ENCODE data around the gene ZNF563. TPM values are rescaled to one million over a fixed set of nuclear protein-coding genes. Genes with fewer than 3 reads are reported as not detected.

Gene ZNF563
- total and polyA plus RNA-seq, 2 donors from 2014 or later, result 4.6 to 6.8 TPM

DNA sequence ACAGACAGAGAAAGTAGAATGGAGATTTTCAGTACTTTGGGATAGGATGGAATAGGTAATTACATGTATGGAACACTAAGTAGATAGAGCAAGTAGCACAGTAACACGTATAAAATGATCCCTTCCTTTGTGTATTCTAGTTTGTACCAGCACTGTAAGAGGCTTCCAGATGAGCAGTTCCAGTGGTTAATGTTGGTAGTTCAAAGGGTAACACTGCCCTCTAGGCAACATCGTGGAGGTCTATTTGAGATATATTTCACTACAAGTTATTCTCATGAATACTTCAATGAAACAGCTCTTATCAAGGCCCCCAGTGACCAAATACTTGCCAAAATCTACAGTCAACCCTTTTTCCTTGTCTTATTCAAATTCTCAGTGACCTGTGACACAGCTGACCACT lies 13.5 kb upstream of the ZNF563 start:
- intact Hi-C loops (cut with DNase I), result no loop called here
- no peaks in the 10 kb centered on the region for H3K27me3 ChIP-seq (ENCODE audit: control insufficient read depth, insufficient read depth, low read length)
- H3K4me1 ChIP-seq (ENCODE audit: control insufficient read depth in 2 of 3, insufficient read depth in 2 of 3, low read depth in 1 of 3, low read length in 3 of 3), result no peaks in the 10 kb centered on the region
- peaks cover 10 to 33% (median 18%) of the 10 kb centered on the region in 3 donors for H3K9me3 ChIP-seq (ENCODE audit: control insufficient read depth in 2 of 3, insufficient read depth in 1 of 3, low read length in 3 of 3)
- DNase-seq (no peak), FAIRE-seq (no peak)
- H3K4me3 ChIP-seq (ENCODE audit: low read length in 3 of 3), result no peak overlapping the region
- TF ChIP-seq, protein P1, sequence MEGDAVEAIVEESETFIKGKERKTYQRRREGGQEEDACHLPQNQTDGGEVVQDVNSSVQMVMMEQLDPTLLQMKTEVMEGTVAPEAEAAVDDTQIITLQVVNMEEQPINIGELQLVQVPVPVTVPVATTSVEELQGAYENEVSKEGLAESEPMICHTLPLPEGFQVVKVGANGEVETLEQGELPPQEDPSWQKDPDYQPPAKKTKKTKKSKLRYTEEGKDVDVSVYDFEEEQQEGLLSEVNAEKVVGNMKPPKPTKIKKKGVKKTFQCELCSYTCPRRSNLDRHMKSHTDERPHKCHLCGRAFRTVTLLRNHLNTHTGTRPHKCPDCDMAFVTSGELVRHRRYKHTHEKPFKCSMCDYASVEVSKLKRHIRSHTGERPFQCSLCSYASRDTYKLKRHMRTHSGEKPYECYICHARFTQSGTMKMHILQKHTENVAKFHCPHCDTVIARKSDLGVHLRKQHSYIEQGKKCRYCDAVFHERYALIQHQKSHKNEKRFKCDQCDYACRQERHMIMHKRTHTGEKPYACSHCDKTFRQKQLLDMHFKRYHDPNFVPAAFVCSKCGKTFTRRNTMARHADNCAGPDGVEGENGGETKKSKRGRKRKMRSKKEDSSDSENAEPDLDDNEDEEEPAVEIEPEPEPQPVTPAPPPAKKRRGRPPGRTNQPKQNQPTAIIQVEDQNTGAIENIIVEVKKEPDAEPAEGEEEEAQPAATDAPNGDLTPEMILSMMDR (IDR thresholded peaks at IDR 0.05; ENCODE audit: borderline replicate concordance, extremely low read depth, insufficient read depth), result peak; percentile 8
- H3K9ac ChIP-seq (ENCODE audit: low read length in 3 of 3), result no peak overlapping the region
- H3K27ac ChIP-seq (ENCODE audit: low read depth in 2 of 2, low read length in 2 of 2), result no peak overlapping the region
- H3K36me3 ChIP-seq (ENCODE audit: control insufficient read depth in 2 of 3, insufficient read depth in 3 of 3, low read length in 3 of 3), result peaks cover 8 to 25% (median 15%) of the 10 kb centered on the region in 3 donors

DNA sequence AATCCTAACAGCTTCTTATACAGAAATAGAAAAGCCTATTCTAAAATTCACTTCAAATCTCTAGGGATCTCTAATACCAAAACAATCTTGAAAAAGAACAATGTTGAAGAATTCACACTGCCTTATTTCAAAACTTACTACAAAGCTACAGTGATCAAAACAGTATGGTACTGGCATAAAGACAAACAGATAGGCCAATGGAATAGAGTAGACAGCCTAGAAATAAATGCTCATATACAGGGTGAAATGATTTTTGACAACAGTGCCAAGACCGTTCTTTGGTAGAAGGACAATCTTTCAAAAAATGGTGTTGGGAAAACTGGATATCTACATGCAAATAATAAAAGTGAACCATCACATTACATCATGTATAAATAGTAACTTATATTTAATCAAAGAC lies 11.8 kb upstream of the ZNF563 start:
- Histone ChIP-seq H3K9me3 (ENCODE audit: control insufficient read depth in 2 of 3, insufficient read depth in 1 of 3, low read length in 3 of 3) (peaks cover 5 to 20% (median 6%) of the 10 kb centered on the region in 3 donors), H3K4me3 (ENCODE audit: low read length in 3 of 3) (no peak overlapping the region), H3K27me3 (ENCODE audit: control insufficient read depth, insufficient read depth, low read length) (no peaks in the 10 kb centered on the region), H3K9ac (ENCODE audit: low read length in 3 of 3) (no peak overlapping the region), H3K36me3 (ENCODE audit: control insufficient read depth in 2 of 3, insufficient read depth in 3 of 3, low read length in 3 of 3) (peaks cover 0 to 8% (median 3%) of the 10 kb centered on the region in 3 donors), H3K4me1 (ENCODE audit: control insufficient read depth in 2 of 3, insufficient read depth in 2 of 3, low read depth in 1 of 3, low read length in 3 of 3) (no peaks in the 10 kb centered on the region), H3K27ac (ENCODE audit: low read depth in 2 of 2, low read length in 2 of 2) (no peak overlapping the region)
- intact Hi-C loops (cut with DNase I), result no loop called here
- FAIRE-seq (no peak), DNase-seq (no peak)
- TF ChIP-seq, protein P1 (IDR thresholded peaks at IDR 0.05; ENCODE audit: borderline replicate concordance, extremely low read depth, insufficient read depth), result no peak

DNA sequence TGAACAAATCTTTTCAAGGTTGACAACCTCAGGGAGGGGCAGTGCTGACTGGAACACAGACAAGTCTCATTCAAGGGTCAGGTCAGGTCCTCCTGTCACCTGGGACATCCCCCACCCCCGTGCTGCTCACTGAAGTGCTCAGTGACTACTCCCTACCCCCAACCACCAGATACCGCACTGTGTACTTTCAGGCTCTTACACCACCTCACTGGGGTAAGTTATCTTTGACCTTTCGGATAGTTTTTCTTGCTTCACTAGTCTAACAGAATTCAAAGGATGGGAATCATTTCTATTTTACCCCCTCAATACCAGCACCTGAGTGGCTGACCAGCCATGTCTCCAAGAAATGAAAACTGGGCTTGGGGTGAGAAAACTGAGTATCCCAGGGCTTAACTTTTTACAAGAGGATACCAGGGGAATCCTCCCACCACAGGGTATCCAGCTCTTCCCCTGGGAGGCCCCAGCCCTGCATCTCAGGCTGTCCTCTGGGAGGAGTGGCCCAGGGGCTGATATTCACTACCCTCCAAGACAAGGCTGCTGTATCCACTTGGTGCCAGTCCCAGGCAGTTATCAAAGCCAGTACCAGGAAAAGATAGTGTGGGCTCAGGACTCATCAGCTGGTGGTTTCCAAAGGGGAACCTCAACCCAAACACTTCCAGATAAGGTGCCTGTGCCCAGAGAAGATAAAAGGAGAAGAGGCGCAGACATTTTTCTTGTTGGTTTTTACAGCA lies 2.1 kb downstream of the ZNF563 start:
- Histone ChIP-seq H3K9ac (ENCODE audit: low read length in 3 of 3) (no peak overlapping the region), H3K27ac (ENCODE audit: low read depth in 2 of 2, low read length in 2 of 2) (peak overlapping the region; percentile 35 to 78)
- intact Hi-C loops (cut with DNase I), result no loop called here

More for the DNA sequence above, 2.1 kb downstream of the ZNF563 start:
- DNase-seq (peak in 4 of 5 donors; percentile 10 to 45 (median 30)), FAIRE-seq (no peak)
- Histone ChIP-seq H3K4me3 (ENCODE audit: low read length in 3 of 3) (no peak overlapping the region), H3K36me3 (ENCODE audit: control insufficient read depth in 2 of 3, insufficient read depth in 3 of 3, low read length in 3 of 3) (no peaks in the 10 kb centered on the region), H3K9me3 (ENCODE audit: control insufficient read depth in 2 of 3, insufficient read depth in 1 of 3, low read length in 3 of 3) (no peaks in the 10 kb centered on the region), H3K4me1 (ENCODE audit: control insufficient read depth in 2 of 3, insufficient read depth in 2 of 3, low read depth in 1 of 3, low read length in 3 of 3) (peaks cover 0 to 14% (median 5%) of the 10 kb centered on the region in 3 donors), H3K27me3 (ENCODE audit: control insufficient read depth, insufficient read depth, low read length) (no peaks in the 10 kb centered on the region)
- TF ChIP-seq, protein P1 (IDR thresholded peaks at IDR 0.05; ENCODE audit: borderline replicate concordance, extremely low read depth, insufficient read depth), result no peak
